Hematopoietic multipotent progenitor cell (in vitro differentiated cells): Measurements from ENCODE around the gene EPYC. TPM values are rescaled to one million over a fixed set of nuclear protein-coding genes. Genes with fewer than 3 reads are reported as not detected.
A peak's percentile ranks its signal among the peaks of the same experiment; 100 is the strongest.

Experiments used
- DNase-seq, 3 donors: peaks; one replicate each; pipeline ENCODE4 v3.0.0-alpha.2; 2011 to 2015; ENCODE audit warnings: low read depth in 2 of 3, low spot score in 2 of 3
- total RNA-seq: library from RNA; depleted of rRNA; stranded (reverse); fragments of >200 nt; gene quantifications from one replicate; pipeline ENCODE4 v1.2.3, GENCODE V29; 2012

The EPYC gene, protein sequence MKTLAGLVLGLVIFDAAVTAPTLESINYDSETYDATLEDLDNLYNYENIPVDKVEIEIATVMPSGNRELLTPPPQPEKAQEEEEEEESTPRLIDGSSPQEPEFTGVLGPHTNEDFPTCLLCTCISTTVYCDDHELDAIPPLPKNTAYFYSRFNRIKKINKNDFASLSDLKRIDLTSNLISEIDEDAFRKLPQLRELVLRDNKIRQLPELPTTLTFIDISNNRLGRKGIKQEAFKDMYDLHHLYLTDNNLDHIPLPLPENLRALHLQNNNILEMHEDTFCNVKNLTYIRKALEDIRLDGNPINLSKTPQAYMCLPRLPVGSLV
- not detected for total RNA-seq

DNA sequence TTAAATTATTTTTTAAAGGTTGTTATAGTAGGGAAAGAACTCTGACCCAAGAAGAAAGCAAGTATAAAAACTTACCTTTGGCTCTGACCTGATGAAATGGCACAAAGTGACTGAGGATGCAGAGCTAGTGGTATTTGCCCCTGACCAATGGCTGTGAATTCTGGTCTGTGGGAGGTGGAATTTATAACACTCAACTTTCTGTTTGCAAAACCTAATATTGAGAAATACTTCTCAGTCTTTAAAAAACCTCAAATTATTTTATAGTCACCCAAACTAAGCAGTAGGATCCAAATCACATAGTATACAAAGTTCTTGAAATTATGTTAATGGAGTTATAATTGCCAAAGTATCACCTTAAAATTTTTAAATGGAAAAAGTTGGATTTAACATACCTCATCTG is at the start of gene EPYC:
EPYC (minus strand) TSS at position 101 of the 400 bp plus-strand sequence. CDS start 2,407 bp downstream, outside the sequence.
- no peak for DNase-seq

DNA sequence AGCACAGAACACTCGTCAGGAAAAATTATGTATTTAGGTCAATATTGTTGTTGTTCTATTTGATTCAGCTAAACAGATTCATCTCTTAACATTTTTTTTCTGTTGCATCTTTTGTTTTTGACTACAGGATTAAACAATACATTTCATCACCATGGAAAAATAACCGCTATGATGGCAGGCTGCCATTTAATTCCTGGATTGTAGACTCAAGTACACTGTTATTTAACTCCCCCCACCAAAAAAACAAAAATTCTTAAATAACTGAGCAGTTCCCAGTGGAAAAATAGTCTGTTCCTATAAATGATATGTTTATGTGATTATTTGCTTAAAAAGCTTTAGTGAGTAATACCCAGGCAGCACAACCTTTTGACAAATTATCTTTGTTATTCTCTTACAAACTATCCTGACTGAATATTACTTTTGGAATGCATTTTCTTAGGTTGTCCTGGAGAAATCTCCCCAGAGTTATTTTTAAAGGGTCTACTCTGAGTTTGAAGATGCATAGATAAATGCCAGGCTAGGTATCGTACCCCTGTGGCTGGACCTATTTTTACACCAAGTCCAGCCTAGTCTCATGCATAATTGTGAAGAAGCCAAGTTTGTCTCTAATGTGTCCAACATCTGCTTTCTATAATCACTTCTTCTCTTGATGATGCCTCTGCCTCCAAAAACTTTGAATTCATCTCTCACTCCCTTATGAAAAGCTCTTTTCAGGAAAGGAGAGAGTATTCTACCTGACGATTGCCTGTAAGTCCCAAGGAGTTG is 49.4 kb upstream of the EPYC start:
- peak in 2 of 3 donors; percentile 24 to 75 for DNase-seq

DNA sequence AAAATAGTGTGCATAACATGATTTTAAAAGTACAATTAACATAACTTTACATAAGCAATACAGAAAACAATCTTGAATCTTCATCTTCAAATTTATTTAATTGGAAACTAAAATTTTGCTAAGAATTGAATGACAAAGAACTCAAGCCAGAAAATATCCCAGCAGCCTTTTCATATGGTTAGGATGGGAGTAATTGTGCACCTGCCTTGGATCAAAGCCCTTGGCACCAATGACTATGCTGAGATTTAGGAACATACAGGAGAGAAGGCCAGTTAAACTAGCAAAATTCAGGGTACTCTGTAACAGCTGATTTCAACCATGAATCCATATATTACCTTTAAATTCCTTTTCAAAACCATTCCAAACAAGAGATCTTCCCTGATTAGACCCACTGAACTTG is 47.3 kb upstream of the EPYC start:
- DNase-seq: no peak

DNA sequence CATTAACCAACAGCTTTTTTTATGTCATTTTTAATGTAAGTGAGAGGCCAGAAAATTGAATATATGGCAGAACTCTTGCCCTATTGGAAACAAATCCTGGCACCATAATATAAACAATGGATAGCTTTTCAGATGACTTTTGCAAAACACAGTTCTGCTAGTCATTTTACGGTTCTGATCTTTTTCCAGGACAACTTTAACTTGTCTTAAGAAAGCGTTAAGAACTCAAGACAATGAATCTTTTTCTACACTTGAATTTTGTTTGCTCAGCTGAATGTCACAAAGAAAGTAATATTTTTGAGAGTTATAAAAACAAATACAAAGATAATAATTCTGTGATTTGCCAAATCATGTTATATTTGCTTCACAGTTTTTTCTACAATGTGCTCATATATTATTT is 39.8 kb upstream of the EPYC start:
- no peak for DNase-seq

DNA sequence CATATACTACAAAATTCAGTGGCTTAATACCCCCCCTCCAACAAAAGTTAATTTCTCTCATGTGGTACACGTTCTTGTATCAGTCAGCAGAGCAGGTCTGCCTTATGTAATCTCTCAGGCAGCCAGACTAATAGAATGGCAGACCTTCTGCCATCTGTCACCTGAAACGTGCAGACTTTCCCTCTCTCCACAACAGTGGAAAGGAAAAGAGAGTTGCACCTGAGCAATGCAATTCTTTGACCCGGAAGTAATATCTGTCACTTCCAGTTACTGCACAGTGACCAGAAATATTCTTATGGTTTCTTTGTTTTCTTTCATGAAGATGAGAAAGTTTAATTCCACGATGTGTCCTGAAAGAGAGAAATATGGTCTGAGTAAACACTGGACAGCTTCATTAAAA is 38.6 kb upstream of the EPYC start:
- DNase-seq: no peak

DNA sequence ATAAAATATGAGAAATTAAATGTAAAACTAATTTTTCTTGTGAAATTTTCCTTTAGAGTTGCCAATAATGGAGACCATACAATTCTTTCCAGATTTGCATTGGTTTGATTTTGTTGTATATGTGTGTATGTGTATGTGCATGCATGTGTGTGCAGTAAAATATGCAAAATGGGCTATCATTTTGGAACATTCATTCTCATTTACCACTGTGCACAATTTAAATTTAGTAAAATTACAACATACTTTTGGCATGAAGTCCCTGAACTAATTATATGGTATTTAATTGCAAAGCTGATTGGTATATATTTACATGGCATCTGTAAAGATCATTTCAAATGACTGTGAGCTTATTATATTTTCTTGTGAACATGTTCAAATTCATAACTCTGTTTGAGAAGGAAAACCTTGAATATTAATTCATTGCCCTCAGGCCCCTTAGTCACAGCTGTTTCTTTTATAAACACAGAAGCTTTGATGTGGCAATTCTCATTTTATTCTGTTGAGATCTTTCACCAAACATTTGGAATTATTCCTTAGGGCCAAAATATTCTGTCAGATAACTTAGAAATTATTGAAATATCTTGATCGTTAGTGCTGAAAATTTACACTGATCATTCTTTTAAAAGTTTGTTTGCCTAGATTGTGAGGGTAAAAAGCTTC is 35.5 kb upstream of the EPYC start:
- DNase-seq: no peak

DNA sequence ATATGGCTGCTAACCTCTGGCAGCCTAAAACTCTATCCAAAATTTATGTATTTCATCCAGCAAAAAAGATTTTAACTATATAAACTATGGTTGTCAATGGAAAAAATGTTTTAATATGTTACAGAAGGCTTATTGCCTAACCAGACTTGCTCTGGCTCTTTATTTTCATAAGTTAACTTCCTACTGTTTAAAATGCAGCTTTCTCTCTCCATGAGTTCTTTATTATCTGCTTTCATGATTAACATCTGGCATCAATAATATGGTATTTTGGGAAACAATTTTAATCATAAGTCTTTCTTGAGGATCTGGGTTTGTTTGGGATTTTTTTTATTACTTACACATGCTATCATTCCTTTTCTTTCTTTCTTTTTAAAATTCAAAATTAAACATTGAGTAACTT is 32.5 kb upstream of the EPYC start:
- DNase-seq: no peak

DNA sequence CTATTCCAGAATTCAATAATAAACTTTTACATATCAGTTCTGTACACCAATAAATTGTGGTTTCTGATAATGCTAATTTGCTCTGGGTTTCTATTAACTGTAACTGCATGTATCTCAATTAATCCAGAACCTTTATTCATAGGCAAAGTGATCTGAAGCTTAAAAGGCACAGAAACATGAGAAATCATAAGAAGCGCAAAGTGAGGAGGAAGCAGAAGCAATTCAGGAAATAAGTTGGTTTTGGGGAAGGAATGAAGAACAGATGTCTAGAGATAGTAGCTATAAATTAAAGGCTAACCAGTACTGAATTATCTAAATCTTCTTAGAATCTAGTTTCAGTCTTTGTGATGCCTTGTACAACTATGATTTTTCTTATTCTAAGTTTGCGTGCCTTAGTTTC is 28.5 kb upstream of the EPYC start:
- peak in 2 of 3 donors; percentile 48 to 81 for DNase-seq

DNA sequence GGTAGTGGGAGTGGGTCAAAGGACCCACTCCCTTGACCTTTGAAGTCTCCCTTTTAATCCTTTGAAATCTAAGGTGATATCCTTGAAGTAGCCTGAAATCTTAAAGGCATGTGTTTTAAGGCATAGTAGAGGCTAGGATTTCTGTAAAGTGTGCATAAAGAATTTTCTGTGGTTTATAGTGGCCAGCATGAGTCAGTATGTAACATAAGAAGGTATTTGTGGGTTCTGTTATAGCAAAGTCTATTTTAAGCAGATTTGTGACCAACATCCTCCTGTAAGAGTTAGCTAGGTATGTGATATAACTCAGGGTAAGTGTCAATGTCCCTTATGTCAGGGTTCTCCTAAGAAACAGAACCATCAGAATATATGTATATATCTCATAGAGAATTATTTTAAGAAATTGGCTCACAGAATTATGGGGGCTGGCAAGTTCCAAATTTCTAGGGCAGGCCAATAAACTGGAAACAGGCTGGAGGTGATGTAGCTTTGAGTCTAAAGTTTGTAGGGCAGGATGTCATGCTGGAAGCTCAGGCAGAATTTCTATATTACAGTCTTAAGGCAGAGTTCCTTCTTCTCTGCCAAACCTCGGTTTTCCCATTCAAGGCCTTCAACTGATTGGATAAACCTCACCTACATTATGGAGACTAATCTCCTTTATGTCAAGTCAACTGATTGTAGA is 18.7 kb upstream of the EPYC start:
- peak in 1 of 3 donors; percentile 31 for DNase-seq

DNA sequence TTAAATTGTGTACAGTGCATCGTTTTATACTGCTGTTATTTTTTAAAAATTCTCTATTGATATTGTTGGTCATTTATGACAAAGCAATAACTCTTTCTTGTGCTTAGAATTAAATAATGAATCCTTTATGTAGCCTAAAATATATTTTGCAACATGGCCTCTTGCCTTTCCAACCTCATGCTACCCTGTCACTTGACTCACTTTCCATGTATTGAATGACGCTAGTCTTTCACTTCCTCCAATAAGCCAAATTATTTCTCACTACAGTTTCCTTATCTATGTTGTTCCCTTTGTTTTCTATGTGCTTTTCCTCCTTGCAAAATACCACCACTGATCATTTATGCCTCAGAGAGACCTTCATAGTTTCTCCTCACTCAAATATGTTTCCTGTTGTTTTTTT is 16.3 kb upstream of the EPYC start:
- DNase-seq: no peak

DNA sequence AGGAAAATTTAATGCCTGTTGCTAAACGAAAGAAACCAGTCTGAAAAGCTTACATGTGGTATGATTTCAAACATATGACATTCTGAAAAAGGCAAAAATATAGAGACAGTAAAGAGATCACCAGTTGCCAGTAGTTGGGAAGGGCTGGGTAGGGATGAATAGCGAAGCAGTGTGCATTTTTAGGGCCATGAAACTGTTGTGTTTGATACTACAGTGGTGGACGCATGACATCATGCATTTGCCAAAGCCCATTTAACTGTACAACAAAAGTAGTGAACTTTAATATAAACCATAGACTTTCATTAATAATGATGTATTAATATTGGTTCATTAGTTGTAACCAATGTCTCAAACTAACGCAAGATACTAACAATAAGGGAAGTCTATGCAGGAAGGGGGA is 14.7 kb upstream of the EPYC start:
- DNase-seq: no peak

DNA sequence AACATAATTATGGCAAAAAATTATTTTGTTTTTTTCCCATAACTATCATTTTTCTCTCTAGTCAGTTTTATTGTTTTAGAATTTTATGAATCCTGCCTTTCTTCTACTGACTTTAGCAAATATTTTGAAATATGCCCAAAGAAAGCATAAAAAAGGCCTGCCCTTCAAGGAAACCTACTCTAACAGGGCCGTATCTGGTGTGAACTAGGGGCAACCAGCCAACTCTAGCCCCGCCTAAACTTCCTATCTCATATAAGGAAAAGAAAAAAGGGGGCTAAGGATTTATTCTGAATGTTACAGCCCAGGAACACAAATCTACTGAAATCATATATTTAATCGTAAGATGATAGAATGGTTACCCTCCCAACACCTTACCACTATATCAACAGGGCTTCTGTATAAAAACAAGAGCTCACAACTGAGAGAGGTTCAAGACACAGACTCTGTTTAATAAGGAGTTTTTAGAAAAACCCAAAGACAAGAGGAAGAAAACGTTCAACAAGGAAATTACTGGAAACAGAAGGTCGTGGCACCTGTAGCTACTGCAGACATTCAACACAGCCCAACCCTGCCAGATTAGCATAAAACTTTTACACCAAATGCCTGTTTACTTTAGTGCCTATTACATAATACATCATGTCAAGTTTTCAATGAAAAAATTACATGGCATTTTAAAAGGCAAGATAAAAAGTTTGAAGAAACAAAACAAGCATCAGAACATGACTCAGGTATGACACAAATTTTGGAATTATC is 12.9 kb upstream of the EPYC start:
- no peak for DNase-seq

DNA sequence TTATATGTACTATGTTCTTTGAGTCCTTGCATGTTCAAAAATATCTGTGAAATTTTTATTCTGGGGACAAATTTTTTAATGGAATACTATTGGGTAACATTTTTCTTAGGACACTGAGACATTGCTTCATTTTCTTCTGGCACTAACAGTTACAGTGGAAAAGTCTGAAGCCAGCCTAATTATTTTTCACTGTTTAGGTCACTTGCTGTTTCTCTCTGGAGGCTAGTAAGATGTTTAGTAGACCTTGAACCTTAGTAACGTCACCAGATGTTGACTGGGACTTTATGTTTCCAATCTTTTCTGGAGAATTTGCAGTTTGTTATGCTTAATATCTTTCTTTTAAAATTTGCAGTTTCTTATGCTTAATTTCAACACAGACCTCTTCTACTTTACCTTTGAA is 12.3 kb upstream of the EPYC start:
- no peak for DNase-seq

DNA sequence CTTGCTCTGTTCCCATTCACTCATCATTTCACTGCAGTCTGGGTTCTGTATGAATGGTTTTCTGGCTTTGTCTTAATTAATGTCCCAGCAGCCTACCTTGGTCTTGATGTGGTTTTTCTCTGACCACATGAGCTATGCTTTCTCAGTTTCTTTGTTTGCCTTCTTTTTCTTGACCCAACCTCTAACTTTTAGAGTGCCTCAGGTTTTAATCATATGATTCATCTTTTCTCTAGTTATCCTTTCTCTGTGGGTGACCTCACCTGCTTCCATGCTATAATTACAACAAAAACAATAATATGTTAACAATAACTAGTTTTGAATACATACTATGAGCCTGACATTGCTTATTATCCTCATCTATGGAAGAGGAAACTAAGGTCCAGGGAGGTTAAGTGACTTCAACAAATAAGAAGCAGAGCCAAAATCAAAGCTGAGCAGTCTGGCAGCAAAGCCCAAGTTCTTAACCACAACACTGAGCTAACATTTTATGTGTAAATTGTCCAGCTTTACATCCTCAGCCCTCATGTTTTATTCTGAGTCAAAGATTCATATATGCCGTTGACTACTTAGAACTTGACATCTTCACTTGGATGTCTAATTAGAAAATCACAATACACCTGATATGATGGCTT is 4.7 kb upstream of the EPYC start:
- no peak for DNase-seq

DNA sequence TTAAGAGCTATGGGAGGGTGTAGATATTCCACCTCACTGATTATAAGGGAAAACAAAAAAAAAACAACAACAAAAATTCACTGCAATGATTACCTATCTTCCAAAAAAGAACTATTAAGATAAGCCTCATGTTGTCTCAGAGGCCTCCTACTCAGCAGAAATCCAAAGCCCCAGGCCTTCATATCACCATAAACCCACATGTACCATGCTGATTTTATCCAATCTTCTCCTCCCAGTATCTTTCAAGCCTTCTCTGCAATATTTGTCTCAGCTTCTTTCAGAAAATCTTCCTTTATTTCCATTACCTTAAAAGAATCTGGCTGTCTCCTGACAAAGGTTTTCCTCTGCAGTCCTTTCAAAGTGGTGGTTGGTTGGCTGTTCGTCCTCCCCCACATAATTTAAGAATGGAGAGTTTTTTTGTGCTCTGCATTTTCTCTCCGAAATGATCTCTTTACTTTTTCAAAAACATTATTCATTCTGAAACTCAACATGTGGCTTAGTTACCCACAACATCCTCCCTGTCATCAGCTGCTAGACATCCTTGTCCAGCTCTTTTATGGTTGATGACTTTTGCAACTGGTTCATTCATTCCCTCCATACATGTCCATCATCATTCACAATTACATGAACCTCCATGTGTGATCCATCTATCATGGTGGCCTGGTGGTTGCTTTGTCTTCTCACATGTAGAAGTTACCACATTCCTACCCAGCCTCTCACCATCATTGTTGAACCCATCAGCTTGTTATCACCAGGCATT is 2.9 kb upstream of the EPYC start:
- DNase-seq: no peak

DNA sequence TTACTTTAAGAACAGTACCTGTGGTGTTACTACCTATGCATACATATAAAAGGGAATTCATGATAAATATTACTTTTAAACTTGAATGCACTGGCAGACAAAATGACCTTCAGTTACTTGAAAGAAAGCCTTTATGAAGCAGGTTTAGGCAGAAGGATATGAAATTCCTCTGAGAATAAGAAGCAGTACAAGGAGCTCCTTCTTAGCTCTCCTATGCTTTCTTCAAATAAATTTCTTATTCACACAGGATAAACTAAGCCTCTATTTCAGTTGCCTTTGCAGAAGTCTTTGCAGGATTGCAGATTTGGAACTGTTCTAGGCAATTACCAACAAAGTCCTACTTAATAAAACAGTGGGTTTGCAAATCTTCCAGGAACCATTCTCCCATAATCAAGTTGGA is 1.0 kb downstream of the EPYC start:
- no peak for DNase-seq

DNA sequence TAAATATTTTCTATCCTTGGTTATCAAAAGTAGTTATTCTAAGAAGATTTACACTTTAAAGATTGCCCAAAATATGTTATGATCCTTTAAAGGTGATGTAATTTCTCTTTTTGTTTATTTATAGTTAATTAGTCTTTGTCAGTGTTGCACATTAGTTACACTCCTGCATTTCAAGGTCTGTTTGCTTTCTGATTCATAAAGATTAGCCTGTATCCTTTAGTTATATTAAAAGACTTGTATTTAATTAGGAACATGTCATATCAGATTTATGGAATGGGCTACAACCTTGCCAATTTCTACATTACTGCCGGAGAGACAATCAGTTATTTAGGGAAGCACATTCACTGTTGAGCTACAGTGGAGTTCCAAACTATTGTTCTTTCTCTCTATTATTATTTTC is 3.5 kb downstream of the EPYC start:
- DNase-seq: no peak

DNA sequence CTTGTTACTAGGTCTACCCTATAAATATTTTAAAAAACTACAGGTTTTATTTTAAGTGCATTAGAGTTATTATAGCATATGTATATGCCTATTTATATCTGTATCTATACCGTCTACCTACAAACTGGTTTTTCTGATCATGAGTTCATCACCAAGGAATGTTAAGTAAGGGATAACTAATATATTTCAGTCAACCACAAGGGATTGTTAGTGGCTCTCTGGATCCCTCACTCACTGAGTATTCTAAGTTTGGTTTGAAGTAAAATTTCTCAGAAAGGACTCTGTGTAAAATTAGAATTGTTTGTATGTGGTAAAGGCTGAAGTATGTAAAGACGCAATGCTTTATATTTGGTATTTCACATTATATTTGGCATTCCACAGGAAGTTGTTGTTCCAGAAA is 4.8 kb downstream of the EPYC start:
- DNase-seq: no peak

DNA sequence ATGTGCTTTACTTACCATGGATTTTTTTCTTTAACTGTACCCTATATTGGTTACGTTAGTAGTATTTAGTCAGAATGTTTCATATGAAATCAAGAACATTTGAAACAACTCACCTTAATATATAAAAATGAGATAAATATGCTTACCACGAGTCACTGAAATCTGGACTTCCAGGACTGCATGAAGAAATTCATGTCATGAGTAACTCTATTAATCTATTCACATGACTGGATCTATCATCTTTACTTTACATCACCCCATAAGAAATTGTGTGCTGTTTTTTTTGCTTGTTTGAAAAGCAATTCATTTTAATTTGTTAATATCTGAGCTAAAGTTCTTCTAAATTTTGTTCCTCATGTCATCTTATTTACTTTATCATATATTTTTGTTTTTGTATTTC is 5.2 kb downstream of the EPYC start:
- no peak for DNase-seq
